ENCODE measurements around the gene PXDC1.
"Not testable (repeated sequence)": the region's sequence is repeated elsewhere in the genome, so short reads cannot be mapped to it uniquely, and the experiment has no call there.

Gene PXDC1

DNA sequence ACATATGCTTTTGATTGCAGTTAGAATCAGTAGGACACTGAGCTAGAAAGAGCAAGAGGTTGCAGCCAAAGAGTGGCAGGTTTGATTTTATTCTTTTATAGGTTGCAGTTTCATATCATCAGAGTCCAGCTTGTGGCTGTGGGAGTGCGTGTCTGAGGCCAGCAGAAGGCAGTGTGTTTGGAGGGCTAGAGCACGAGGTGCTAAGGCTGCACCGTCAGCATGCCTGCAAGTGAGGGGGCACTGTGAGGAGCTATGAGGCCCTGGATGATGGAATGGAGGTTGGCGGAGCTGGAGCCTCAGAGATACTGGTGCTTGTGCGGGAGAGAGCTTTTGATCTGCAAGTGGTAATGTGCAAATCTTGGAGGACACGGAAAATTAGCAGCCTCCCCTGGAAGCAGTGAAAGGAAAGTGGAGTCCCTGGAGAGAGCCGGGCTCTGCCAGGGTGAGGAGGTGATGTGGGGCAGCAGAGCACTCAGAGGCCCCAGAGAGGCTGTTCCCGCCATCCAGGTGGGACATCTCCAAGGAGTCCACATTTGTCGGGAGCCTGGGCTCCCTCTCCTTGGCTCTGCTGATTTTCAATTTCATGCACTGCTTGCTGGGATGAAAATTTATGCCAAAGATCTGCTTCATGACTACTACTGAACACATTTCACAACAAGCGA is 43.6 kb downstream of the PXDC1 start:
- DNase-seq: no peak

DNA sequence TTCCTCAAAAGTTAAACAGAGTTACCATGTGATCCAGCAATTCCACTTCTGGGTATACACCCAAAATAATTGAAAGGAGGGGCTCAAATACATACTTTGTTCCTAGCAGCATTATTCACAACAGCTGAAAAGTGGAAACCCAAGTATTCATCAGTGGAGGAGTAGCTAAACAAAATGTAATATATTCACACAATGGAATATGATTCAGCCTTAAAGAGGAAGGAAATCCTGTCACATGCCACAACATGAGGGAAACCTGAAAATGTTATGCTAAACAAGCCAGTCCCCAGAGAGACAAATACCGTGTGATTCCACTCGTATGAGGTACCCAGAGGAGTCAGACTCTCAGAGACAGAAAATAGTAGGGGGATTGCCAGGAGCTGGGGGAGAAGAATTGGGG is 44.5 kb downstream of the PXDC1 start:
- DNase-seq: no peak

DNA sequence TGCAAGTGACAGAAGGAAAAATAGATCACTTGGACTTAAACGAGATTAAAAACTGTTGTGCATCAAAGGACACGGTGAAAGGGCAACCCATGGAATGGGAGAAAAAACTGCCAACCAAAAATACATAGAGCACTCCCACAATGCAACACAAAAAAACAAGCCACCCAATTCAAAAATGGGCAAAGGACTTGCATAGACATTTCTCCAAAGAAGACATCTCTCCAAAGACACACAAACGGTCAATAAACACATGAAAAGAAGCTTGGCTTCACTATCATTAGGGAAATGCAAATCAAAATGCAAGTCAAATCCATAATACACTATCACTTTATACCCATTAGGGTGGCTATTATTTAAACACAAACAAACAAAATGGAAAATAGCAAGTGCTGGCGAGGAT is 45.0 kb downstream of the PXDC1 start:
- no peak for DNase-seq

DNA sequence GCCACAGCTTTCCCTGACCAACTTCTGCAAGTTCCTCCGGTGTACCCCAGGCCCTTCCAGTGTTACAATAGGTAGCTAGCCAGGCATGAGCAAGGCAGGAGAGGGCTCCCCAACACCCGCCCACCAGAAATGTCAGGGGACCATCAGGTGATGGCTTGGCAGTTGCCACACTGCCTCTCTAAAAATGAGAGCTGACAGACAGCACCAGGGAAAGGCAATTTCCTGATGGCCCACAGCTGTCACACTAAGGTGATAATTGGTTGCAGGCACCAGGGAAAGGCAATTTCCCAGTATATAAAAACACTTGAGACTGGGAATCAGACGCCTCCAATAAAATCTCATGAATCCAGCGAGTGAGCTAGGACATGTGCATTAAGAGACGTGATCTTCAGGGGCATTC is 49.9 kb downstream of the PXDC1 start:
- no peak for DNase-seq

DNA sequence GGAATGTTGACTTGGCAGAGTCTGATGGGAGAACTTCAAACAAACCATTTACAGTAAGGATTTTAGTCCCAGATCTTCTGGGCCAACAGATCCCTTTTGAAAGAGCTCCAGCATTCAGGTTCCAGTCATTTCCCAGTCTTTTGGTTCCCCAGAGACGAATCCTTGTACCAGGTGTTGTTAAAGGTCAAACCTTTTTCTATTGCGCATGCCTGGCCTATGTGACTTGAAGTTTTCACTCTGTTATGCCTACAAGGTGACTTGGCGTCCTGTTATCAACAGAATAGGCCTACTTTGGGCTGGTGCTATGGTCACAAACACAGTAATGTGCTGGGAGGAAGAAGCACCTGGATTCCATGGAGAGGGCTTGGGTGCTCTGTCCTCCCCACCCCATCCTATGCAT is 52.3 kb downstream of the PXDC1 start:
- no peak for DNase-seq

DNA sequence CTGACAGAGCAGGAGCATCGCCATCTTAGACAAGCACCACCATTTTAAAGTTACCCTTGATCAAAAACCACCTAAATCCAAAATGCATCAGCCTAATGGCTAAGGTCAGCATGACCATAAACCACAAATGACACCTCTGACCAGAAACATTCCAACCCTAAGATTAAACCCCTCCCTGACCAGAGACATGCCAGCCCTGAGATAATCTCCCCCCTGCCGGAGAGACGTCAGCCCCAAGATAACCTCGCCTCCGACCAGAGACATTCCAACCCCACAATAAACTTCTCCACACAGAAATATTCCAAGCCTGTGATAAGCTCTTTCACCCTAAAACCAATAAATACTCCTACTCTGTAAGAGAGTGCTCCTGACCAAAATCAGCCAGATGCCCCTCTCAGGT is 53.5 kb downstream of the PXDC1 start:
- DNase-seq: no peak

DNA sequence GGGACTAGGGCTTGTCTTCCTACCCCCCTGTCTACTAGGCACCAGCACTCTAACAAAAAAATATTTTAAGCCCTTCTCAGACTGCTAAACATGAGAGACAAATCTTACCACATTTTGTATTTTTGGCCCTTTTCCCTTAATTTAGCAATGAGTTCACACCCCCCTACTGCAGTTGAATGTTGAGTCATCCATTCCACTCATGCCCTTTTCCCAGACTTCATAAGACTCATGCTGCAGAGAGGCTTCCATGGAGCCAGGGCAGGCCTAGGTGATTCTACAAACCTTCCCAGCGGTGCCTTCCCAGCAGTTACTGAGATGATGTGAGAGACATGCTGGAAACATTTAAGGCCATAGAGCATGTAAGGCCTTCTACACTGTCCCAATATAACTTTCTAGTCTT is 53.9 kb downstream of the PXDC1 start:
- no peak for DNase-seq

DNA sequence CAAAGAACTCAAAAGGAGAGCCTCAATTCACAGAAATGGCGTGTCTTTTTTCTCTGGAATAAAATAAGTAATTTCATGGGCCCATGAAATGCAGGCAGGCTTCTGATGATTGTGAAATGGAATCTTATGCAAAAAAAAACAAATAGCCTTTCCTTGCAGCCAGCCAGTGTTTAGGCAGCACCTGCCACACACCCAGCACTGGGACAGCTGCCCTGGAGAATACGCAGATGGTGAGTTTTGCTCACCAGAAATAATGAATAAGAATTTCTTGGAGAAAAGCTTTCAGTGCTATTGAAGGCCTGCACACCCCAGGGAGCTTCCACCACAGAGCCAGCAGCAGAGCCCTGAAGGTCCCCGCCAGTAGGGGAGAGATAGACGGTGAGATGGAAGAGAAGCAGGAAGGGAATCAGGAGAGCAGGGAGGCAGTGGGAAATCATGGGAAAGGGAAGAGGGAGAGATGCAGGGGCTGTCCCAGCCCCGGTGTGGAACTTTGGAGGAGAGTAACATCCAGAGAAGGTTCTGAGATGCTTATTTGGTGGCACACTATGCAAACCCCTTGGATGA is 54.9 kb downstream of the PXDC1 start:
- DNase-seq: no peak

DNA sequence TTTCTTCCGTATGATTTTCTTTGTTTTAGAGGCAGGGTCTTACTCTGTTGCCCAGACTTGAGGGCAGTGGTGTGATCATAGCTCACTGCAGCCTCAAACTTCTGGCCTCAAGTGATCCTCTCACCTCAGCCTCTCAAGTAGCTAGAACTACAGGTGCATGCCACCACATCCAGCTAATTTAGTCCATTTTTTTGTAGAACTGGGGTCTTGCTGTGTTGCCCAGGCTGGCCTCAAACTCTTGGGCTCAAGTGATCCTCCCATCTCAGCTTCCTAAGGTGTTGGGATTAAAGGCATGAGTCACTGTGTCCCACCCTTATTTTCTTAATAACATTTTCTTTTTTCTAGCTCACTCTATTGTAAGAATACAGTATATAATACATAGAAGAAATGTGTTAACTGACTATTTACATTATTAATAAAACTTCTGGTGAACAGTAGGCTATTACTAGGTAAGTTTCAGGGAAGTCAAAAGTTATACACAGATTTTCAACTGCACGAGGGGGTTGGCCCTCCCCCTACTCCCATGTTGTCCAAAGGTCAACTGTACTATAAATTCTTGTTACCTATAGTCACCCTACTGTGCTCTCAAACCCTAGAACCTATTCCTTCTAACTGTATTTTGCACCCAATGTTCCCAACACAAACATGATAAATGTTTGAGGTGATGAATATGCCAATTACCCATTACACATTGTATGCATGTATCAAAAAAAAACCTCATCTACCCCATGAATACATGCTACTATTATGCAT is 56.3 kb downstream of the PXDC1 start:
- DNase-seq: no peak

DNA sequence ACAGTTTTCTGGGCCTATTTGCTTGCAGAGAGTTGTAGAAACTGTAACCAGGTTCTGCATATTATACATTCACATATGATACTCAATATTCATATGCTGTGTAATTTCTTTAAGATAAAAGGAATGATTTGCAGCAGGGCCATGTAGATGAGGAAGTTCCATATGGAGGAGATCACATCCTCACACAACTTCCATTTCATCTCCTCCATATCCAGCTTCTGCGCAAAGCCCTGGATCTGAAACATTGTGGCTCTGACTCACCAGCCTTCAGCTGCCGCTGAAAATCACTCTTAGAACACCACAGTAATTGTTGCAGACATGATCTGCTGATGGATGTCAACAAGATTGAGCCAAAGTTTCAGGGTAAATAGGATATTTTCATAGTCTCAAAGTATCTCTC is 57.7 kb downstream of the PXDC1 start:
- no peak for DNase-seq

DNA sequence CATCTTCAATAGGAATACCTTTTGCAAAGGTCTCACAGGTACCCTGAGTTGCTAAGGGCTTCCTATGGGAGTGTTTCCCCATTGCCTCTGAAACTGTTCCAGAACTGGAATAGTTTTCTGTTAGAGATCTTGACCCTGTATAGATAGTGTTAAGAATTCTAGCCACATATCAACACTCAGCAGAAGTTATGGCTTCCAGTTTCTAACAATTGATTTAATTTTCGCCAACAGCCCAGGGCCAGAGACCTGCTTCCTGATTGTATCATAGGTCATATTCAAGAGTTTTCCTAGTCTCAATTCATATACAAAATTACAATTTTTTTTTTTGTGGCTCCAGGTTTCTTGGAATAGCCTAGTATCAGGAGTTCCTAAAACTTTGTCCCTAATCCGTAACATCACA is 61.0 kb downstream of the PXDC1 start:
- no peak for DNase-seq

DNA sequence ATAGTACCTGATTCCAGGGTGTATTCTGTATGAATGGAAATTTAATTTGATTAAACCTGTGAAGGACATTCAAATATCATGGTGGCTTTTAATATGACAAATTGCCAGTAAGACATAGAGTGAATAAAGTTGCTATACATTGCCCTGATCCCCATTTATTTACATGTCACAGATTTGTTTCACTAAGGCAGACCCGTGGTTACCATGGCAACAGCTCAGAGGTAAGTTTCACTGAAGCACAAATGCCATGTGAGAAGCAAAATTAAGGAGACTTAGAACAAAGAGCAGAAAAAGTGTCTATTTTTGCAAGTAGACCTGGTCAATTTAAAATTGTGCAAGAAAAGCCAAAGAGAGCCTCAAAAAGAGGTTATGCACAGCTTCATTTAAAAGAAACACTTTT is 63.7 kb downstream of the PXDC1 start:
- no peak for DNase-seq

DNA sequence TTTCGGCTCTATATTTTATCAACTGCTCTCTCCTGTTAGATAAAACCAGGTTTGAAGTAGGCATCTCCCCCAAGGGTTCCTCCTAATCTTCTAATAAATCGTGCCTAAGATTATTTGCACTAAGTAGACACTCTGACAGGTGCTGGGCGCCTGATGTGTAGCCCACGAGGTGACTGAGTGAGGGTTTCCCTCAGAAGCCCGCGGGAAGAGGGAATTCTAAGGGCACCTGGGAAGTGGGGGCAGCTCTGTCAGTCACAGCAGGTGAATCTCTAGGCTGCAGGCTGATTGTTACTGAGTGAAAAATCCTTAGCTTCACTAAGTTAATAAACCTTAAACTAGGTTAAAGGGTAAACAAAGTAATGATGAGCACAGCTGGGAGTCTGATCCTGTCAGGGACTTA is 68.2 kb downstream of the PXDC1 start:
- no peak for DNase-seq

DNA sequence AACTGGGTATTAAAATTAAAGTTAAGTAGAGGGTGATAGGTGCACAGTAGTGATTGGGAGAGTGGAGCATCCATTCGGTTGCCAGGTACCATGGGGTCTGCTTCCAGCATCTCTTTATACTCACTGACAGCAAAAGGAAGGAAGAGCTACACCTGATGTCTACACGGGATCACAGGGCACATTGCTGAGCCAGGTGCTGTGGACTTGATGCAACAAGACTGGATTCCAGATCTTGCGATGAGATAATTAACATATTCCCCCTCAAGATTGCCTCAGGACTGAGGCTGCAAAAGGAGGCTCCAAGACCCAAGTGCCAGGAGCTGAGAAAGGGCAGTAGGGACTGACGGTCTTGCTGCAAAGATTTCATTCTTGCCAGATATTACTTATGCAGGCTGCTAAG is 72.6 kb downstream of the PXDC1 start:
- DNase-seq: no peak

DNA sequence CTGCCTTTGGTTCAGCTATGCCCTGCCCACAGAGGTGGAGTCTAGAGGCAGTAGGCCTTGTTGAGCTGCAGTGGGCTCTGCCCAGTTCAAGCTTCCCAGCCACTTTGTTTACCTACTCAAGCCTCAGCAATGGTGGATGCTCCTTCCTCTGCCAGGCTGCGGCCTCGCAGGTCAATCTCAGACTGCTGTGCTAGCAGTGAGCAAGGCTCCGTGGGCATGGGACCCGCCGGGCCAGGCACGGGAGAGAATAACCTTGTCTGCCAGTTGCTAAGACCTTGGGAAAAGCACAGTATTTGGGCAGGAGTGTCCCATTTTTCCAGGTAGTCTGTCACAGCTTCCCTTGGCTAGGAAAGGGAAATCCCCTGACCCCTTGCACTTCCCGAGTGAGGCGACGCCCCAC is 73.8 kb downstream of the PXDC1 start:
- DNase-seq: not testable (repeated sequence)

DNA sequence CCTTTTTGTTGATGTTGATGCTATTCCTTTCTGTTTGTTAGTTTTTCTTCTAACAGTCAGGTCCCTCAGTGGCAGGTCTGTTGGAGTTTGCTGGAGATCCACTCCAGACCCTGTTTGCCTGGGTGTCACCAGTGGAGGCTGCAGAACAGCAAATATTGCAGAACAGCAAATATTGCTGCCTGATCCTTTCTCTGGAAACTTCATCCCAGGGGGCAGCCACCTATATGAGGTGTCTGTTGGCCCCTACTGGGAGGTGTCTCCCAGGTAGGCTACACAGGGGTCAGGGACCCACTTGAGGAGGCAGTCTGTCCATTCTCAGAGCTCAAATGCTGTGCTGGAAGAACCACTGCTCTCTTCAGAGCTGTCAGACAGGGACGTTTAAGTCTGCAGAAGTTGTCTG is 74.2 kb downstream of the PXDC1 start:
- DNase-seq: not testable (repeated sequence)
